Lower leg skin (tissue), 4 donors: ENCODE results near the gene SPPL2B. TPM values are rescaled to one million over a fixed set of nuclear protein-coding genes. Genes with fewer than 3 reads are reported as not detected.

Experiments
- DNase-seq, 2 donors: peaks; one replicate each; pipeline ENCODE4 v3.0.0-alpha.2; 2019; ENCODE audit warnings: low spot score in 2 of 2
- H3K4me3 ChIP-seq: fragments of 200-600 bp; sonication (generic); 2 replicates; pipeline ENCODE4 v1.5.1; 2017; ENCODE audit warnings: mild to moderate bottlenecking, low read depth; ENCODE audit not compliant: poor library complexity, severe bottlenecking
- POLR2A ChIP-seq, 2 donors: fragments of 450-650 bp; IDR thresholded peaks; one replicate each; pipeline ENCODE4 v1.6.1; 2016 to 2017; ENCODE audit warnings: antibody characterized with exemption in 2 of 2, mild to moderate bottlenecking in 1 of 2, moderate library complexity in 1 of 2
- whole genome bisulfite sequencing, 2 donors: methylation state at CpG; one replicate each; pipeline ENCODE4 v1.1.5; 2018; 5-methylcytosine and 5-hydroxymethylcytosine counted together
- intact Hi-C: fragments of 100-400 bp; cut with DNase I; formaldehyde crosslinking; loops from one replicate; pipeline ENCODE4 v1.15.0; 2023; ENCODE audit warnings: low total_unique reads
- total RNA-seq, 4 donors: library from RNA; depleted of rRNA; stranded (reverse); fragments of >200 nt; gene quantifications; one replicate each; pipeline ENCODE4 v1.1.0, GENCODE V29; 2016
- TF ChIP-seq, protein P1 (sequence below), 3 donors: fragments of 450-650 bp; IDR thresholded peaks; one replicate each; pipeline ENCODE4 v1.5.1; 2016; ENCODE audit warnings: antibody characterized with exemption in 3 of 3, mild to moderate bottlenecking in 3 of 3, moderate library complexity in 2 of 3

Gene SPPL2B
- total RNA-seq, 4 donors from 2014 or later = 36.1 to 84.7 (median 51.0) TPM

GRCh38 chr19:2398735-2399305, 70.3 kb downstream of the SPPL2B start:
- no peak for TF ChIP-seq POLR2A (IDR thresholded peaks at IDR 0.05)
- TF ChIP-seq, protein P1, sequence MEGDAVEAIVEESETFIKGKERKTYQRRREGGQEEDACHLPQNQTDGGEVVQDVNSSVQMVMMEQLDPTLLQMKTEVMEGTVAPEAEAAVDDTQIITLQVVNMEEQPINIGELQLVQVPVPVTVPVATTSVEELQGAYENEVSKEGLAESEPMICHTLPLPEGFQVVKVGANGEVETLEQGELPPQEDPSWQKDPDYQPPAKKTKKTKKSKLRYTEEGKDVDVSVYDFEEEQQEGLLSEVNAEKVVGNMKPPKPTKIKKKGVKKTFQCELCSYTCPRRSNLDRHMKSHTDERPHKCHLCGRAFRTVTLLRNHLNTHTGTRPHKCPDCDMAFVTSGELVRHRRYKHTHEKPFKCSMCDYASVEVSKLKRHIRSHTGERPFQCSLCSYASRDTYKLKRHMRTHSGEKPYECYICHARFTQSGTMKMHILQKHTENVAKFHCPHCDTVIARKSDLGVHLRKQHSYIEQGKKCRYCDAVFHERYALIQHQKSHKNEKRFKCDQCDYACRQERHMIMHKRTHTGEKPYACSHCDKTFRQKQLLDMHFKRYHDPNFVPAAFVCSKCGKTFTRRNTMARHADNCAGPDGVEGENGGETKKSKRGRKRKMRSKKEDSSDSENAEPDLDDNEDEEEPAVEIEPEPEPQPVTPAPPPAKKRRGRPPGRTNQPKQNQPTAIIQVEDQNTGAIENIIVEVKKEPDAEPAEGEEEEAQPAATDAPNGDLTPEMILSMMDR (IDR thresholded peaks at IDR 0.05) = no peak
- 82 to 84% methylated on average over 11 to 14 of the region's 14 CpGs for WGBS, 2 donors
- intact Hi-C loops = loop anchor here (10.0 kb wide), 1 partner anchor 124 kb away; no protein-coding TSS in a partner anchor
- no peak overlapping the region for H3K4me3 ChIP-seq
- no peak for DNase-seq

DNA sequence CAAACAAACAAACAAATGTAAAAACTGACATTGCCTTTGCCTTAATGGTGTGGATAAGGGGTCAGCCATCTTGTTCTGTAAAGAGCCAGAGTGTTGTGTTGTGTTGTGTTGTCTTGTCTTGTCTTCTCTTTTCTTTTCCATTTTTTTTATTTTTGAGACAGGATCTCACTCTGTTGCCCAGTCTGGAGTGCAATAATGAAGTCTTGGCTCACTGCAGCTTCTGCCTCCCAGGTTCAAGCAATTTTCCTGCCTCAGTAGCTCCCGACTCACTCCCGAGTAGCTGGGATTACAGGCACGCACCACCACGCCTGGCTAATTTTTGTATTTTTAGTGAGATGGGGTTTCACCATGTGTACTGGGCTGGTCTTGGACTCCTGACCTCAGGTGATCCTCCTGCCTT, 71.1 kb downstream of the SPPL2B start:
- DNase-seq = no peak
- WGBS, 2 donors = 92 to 95% methylated on average over 4 of the region's 4 CpGs
- TF ChIP-seq POLR2A (IDR thresholded peaks at IDR 0.05) = no peak
- TF ChIP-seq, protein P1 (IDR thresholded peaks at IDR 0.05) = no peak
- intact Hi-C loops = loop anchor here (10.0 kb wide), 1 partner anchor 125 kb away; no protein-coding TSS in a partner anchor
- H3K4me3 ChIP-seq = no peak overlapping the region

Other genes with a start within 250 kb of the SPPL2B start
- 10 to 100 TPM; 26.4 to 46.0 (median 34.5) TPM for gene MOB3A, start 232.4 kb upstream of the SPPL2B start, total RNA-seq
- gene IZUMO4, start 231.8 kb upstream of the SPPL2B start, total RNA-seq = 1 to 10 TPM in 3 of 4 donors, under 1 TPM in 1; 0.25 to 8.8 (median 4.3) TPM
- gene AP3D1, start 177.1 kb upstream of the SPPL2B start, total RNA-seq = 10 to 100 TPM; 46.5 to 84.7 (median 71.8) TPM
- gene DOT1L, start 164.8 kb upstream of the SPPL2B start, total RNA-seq = 10 to 100 TPM; 17.5 to 31.3 (median 20.7) TPM
- 10 to 100 TPM; 52.2 to 80.5 (median 70.0) TPM for gene PLEKHJ1, start 92.4 kb upstream of the SPPL2B start, total RNA-seq
- gene SF3A2, start 91.9 kb upstream of the SPPL2B start, total RNA-seq = 10 to 100 TPM; 35.6 to 85.6 (median 47.8) TPM
- 1 to 10 TPM in 3 of 4 donors, under 1 TPM in 1; 0.13 to 1.3 (median 1.2) TPM for gene AMH, start 79.4 kb upstream of the SPPL2B start, total RNA-seq
- not detected for gene JSRP1, start 72.3 kb upstream of the SPPL2B start, total RNA-seq
- under 1 TPM; 0.30 to 0.97 (median 0.76) TPM for gene PEAK3, start 46.5 kb upstream of the SPPL2B start, total RNA-seq
- gene LINGO3, start 20.5 kb upstream of the SPPL2B start, total RNA-seq = under 1 TPM in 1 of 4 donors, not detected in 3; 0.26 TPM
- gene LSM7, start 98 bp upstream of the SPPL2B start, total RNA-seq = 100 to 1,000 TPM in 2 of 4 donors, 10 to 100 TPM in 2; 57.2 to 140 (median 94.9) TPM
- gene TMPRSS9, start 31.6 kb downstream of the SPPL2B start, total RNA-seq = not detected
- gene TIMM13, start 98.9 kb downstream of the SPPL2B start, total RNA-seq = 10 to 100 TPM; 34.2 to 52.8 (median 44.9) TPM
- 10 to 100 TPM; 14.4 to 41.8 (median 34.7) TPM for gene LMNB2, start 128.3 kb downstream of the SPPL2B start, total RNA-seq
- gene GADD45B, start 147.4 kb downstream of the SPPL2B start, total RNA-seq = 100 to 1,000 TPM in 2 of 4 donors, 10 to 100 TPM in 2; 74.0 to 205 (median 106) TPM